Measurements from ENCODE around the gene MXD4. TPM values are rescaled to one million over a fixed set of nuclear protein-coding genes. Genes with fewer than 3 reads are reported as not detected.

The MXD4 gene
- total and polyA plus RNA-seq, 2 experiments from 2014 or later = 6.9 to 19.9 TPM

- DNase-seq (ENCODE audit: low spot score) (no peak), ATAC-seq (no peak)
- Histone ChIP-seq H4K20me1 (replicated peaks; ENCODE audit: insufficient read depth) (no peaks in the 10 kb centered on the region), H3K4me2 (no peak overlapping the region), H3F3A (replicated peaks; ENCODE audit: low read depth) (no peaks in the 10 kb centered on the region), H3K4me3 (no peak overlapping the region), H2AFZ (no peak overlapping the region), H3K4me1 (ENCODE audit: insufficient read depth) (no peaks in the 10 kb centered on the region), H3K27me3 (ENCODE audit: insufficient read depth) (no peaks in the 10 kb centered on the region), H3K9me2 (ENCODE audit: insufficient read depth) (no peaks in the 10 kb centered on the region), H3K79me2 (replicated peaks; ENCODE audit: insufficient read depth) (no peaks in the 10 kb centered on the region), H3K36me3 (ENCODE audit: insufficient read depth) (no peaks in the 10 kb centered on the region; the same call in 1 of the 2 replicates), H3K27ac (ENCODE audit: low read depth) (no peak overlapping the region)
- Mint-ChIP-seq H3K27me3 (ENCODE audit: insufficient read depth, low read depth, poor library complexity) (peaks cover 6% of the 10 kb centered on the region), H3K9me3 (peaks cover 24% of the 10 kb centered on the region), H3K27ac (no peak overlapping the region), H3K4me3 (no peak overlapping the region), H3K36me3 (ENCODE audit: low read depth) (peaks cover 16% of the 10 kb centered on the region), H3K4me1 (peaks cover 3% of the 10 kb centered on the region)
- TF ChIP-seq, protein P1, sequence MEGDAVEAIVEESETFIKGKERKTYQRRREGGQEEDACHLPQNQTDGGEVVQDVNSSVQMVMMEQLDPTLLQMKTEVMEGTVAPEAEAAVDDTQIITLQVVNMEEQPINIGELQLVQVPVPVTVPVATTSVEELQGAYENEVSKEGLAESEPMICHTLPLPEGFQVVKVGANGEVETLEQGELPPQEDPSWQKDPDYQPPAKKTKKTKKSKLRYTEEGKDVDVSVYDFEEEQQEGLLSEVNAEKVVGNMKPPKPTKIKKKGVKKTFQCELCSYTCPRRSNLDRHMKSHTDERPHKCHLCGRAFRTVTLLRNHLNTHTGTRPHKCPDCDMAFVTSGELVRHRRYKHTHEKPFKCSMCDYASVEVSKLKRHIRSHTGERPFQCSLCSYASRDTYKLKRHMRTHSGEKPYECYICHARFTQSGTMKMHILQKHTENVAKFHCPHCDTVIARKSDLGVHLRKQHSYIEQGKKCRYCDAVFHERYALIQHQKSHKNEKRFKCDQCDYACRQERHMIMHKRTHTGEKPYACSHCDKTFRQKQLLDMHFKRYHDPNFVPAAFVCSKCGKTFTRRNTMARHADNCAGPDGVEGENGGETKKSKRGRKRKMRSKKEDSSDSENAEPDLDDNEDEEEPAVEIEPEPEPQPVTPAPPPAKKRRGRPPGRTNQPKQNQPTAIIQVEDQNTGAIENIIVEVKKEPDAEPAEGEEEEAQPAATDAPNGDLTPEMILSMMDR (conservative IDR thresholded peaks at IDR 0.05; ENCODE audit: low read depth in 2 of 2) = no peak
- no peak for TF ChIP-seq REST (IDR thresholded peaks at IDR 0.05; ENCODE audit: unreplicated experiment)
- TF ChIP-seq, protein P2, sequence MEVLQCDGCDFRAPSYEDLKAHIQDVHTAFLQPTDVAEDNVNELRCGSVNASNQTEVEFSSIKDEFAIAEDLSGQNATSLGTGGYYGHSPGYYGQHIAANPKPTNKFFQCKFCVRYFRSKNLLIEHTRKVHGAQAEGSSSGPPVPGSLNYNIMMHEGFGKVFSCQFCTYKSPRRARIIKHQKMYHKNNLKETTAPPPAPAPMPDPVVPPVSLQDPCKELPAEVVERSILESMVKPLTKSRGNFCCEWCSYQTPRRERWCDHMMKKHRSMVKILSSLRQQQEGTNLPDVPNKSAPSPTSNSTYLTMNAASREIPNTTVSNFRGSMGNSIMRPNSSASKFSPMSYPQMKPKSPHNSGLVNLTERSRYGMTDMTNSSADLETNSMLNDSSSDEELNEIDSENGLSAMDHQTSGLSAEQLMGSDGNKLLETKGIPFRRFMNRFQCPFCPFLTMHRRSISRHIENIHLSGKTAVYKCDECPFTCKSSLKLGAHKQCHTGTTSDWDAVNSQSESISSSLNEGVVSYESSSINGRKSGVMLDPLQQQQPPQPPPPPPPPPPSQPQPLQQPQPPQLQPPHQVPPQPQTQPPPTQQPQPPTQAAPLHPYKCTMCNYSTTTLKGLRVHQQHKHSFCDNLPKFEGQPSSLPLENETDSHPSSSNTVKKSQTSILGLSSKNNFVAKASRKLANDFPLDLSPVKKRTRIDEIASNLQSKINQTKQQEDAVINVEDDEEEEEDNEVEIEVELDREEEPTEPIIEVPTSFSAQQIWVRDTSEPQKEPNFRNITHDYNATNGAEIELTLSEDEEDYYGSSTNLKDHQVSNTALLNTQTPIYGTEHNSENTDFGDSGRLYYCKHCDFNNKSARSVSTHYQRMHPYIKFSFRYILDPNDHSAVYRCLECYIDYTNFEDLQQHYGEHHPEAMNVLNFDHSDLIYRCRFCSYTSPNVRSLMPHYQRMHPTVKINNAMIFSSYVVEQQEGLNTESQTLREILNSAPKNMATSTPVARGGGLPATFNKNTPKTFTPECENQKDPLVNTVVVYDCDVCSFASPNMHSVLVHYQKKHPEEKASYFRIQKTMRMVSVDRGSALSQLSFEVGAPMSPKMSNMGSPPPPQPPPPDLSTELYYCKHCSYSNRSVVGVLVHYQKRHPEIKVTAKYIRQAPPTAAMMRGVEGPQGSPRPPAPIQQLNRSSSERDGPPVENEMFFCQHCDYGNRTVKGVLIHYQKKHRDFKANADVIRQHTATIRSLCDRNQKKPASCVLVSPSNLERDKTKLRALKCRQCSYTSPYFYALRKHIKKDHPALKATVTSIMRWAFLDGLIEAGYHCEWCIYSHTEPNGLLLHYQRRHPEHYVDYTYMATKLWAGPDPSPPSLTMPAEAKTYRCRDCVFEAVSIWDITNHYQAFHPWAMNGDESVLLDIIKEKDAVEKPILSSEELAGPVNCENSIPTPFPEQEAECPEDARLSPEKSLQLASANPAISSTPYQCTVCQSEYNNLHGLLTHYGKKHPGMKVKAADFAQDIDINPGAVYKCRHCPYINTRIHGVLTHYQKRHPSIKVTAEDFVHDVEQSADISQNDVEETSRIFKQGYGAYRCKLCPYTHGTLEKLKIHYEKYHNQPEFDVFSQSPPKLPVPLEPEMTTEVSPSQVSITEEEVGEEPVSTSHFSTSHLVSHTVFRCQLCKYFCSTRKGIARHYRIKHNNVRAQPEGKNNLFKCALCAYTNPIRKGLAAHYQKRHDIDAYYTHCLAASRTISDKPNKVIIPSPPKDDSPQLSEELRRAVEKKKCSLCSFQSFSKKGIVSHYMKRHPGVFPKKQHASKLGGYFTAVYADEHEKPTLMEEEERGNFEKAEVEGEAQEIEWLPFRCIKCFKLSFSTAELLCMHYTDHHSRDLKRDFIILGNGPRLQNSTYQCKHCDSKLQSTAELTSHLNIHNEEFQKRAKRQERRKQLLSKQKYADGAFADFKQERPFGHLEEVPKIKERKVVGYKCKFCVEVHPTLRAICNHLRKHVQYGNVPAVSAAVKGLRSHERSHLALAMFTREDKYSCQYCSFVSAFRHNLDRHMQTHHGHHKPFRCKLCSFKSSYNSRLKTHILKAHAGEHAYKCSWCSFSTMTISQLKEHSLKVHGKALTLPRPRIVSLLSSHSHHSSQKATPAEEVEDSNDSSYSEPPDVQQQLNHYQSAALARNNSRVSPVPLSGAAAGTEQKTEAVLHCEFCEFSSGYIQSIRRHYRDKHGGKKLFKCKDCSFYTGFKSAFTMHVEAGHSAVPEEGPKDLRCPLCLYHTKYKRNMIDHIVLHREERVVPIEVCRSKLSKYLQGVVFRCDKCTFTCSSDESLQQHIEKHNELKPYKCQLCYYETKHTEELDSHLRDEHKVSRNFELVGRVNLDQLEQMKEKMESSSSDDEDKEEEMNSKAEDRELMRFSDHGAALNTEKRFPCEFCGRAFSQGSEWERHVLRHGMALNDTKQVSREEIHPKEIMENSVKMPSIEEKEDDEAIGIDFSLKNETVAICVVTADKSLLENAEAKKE (CRISPR knock-in tag; IDR thresholded peaks at IDR 0.05) = no peak
- TF ChIP-seq JUNB (IDR thresholded peaks at IDR 0.05; ENCODE audit: unreplicated experiment) = no peak
- TF ChIP-seq, protein P3, sequence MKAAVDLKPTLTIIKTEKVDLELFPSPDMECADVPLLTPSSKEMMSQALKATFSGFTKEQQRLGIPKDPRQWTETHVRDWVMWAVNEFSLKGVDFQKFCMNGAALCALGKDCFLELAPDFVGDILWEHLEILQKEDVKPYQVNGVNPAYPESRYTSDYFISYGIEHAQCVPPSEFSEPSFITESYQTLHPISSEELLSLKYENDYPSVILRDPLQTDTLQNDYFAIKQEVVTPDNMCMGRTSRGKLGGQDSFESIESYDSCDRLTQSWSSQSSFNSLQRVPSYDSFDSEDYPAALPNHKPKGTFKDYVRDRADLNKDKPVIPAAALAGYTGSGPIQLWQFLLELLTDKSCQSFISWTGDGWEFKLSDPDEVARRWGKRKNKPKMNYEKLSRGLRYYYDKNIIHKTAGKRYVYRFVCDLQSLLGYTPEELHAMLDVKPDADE (IDR thresholded peaks at IDR 0.05) = no peak
- no peak for TF ChIP-seq ZNF114 (CRISPR knock-in tag; IDR thresholded peaks at IDR 0.05)
- TF ChIP-seq EZH2phosphoT487 (IDR thresholded peaks at IDR 0.05; ENCODE audit: unreplicated experiment) = no peak
- TF ChIP-seq NANOG (IDR thresholded peaks at IDR 0.05; ENCODE audit: borderline replicate concordance) = no peak
- no peak for TF ChIP-seq EZH2 (IDR thresholded peaks at IDR 0.05; ENCODE audit: low read depth, unreplicated experiment)
- no peak for TF ChIP-seq CREB1 (CRISPR knock-in tag; IDR thresholded peaks at IDR 0.05; ENCODE audit: low read depth)
- TF ChIP-seq ZNF331 (CRISPR knock-in tag; IDR thresholded peaks at IDR 0.05; ENCODE audit: low read depth) = no peak
- no peak for TF ChIP-seq POLR2AphosphoS5 (IDR thresholded peaks at IDR 0.05; ENCODE audit: low read depth)
- TF ChIP-seq STAT1 (IDR thresholded peaks at IDR 0.05; ENCODE audit: unreplicated experiment) = no peak
Observed at GRCh38 chr4:2248044-2248780, 13.7 kb downstream of the MXD4 start.
